GM18511 (cell line): ENCODE data around the gene PRDX6.
"Not testable (repeated sequence)": the region's sequence is repeated elsewhere in the genome, so short reads cannot be mapped to it uniquely, and the experiment has no call there.

ENCODE experiments used
- ATAC-seq: cut with Tn5 transposase; IDR thresholded peaks from one replicate; pipeline ENCODE4 v1.9.1; 2021; ENCODE audit warnings: mild to moderate bottlenecking, moderate library complexity; ENCODE audit not compliant: unreplicated experiment

Gene PRDX6

GRCh38 chr1:173495609-173496267 lies 18.6 kb downstream of the PRDX6 start:
- no peak for ATAC-seq

- ATAC-seq, result no peak
These were observed 19.7 kb downstream of the PRDX6 start for GRCh38 chr1:173496757-173497320.

- no peak for ATAC-seq
These were observed 22.6 kb downstream of the PRDX6 start for GRCh38 chr1:173499729-173500128.

GRCh38 chr1:173502104-173502503 lies 25.0 kb downstream of the PRDX6 start:
- ATAC-seq, result no peak

- no peak for ATAC-seq
These were observed 26.3 kb downstream of the PRDX6 start for GRCh38 chr1:173503391-173503790.

- ATAC-seq, result no peak
These were observed 27.1 kb downstream of the PRDX6 start for GRCh38 chr1:173504268-173504667.

- no peak for ATAC-seq
These were observed 28.3 kb downstream of the PRDX6 start for GRCh38 chr1:173505391-173505790.

GRCh38 chr1:173506437-173506836 lies 29.3 kb downstream of the PRDX6 start:
- no peak for ATAC-seq

GRCh38 chr1:173507205-173507846 lies 30.2 kb downstream of the PRDX6 start:
- ATAC-seq, result no peak

- no peak for ATAC-seq
These were observed 30.7 kb downstream of the PRDX6 start for GRCh38 chr1:173507847-173508209.

GRCh38 chr1:173508541-173508940 lies 31.4 kb downstream of the PRDX6 start:
- ATAC-seq, result no peak

- ATAC-seq, result no peak
These were observed 32.7 kb downstream of the PRDX6 start for GRCh38 chr1:173509797-173510196.

- not testable (repeated sequence) for ATAC-seq
These were observed 37.4 kb downstream of the PRDX6 start for GRCh38 chr1:173514503-173514902.

- no peak for ATAC-seq
These were observed 43.7 kb downstream of the PRDX6 start for GRCh38 chr1:173520799-173521198.

- no peak for ATAC-seq
These were observed 46.2 kb downstream of the PRDX6 start for GRCh38 chr1:173523329-173523728.

- ATAC-seq, result no peak
These were observed 48.8 kb downstream of the PRDX6 start for GRCh38 chr1:173525926-173526325.

- no peak for ATAC-seq
These were observed 50.2 kb downstream of the PRDX6 start for GRCh38 chr1:173527151-173527826.

- ATAC-seq, result no peak
These were observed 52.0 kb downstream of the PRDX6 start for GRCh38 chr1:173529106-173529505.

GRCh38 chr1:173530795-173531693 lies 53.9 kb downstream of the PRDX6 start:
- no peak for ATAC-seq

- ATAC-seq, result no peak
These were observed 55.1 kb downstream of the PRDX6 start for GRCh38 chr1:173532237-173532636.

- no peak for ATAC-seq
These were observed 59.1 kb downstream of the PRDX6 start for GRCh38 chr1:173536223-173536622.
